GM18520 (cell line): ENCODE results near the gene ARPC4.

Experiments used
- ATAC-seq: cut with Tn5 transposase; IDR thresholded peaks from one replicate; pipeline ENCODE4 v1.9.1; 2021; ENCODE audit not compliant: unreplicated experiment

The ARPC4 gene

GRCh38 chr3:9791127-9791526 lies 1.8 kb upstream of the ARPC4 start:
- no peak for ATAC-seq

- ATAC-seq, result no peak
Measured at GRCh38 chr3:9791790-9792404, 985 bp upstream of the ARPC4 start.

GRCh38 chr3:9793161-9793781 lies 389 bp downstream of the ARPC4 start:
- ATAC-seq, result no peak

- ATAC-seq, result no peak
Measured at GRCh38 chr3:9794400-9794799, 1.5 kb downstream of the ARPC4 start.

GRCh38 chr3:9795207-9795606 lies 2.3 kb downstream of the ARPC4 start:
- no peak for ATAC-seq

GRCh38 chr3:9797196-9797945 lies 4.5 kb downstream of the ARPC4 start:
- ATAC-seq, result no peak

GRCh38 chr3:9800529-9800928 lies 7.6 kb downstream of the ARPC4 start:
- no peak for ATAC-seq

- no peak for ATAC-seq
Measured at GRCh38 chr3:9803494-9803893, 10.6 kb downstream of the ARPC4 start.

- ATAC-seq, result no peak
Measured at GRCh38 chr3:9804996-9805395, 12.1 kb downstream of the ARPC4 start.

- no peak for ATAC-seq
Measured at GRCh38 chr3:9806137-9806536, 13.3 kb downstream of the ARPC4 start.

GRCh38 chr3:9806688-9807589 lies 14.1 kb downstream of the ARPC4 start:
- no peak for ATAC-seq

GRCh38 chr3:9807981-9808344 lies 15.1 kb downstream of the ARPC4 start:
- ATAC-seq, result no peak

- ATAC-seq, result no peak
Measured at GRCh38 chr3:9808345-9809037, 15.6 kb downstream of the ARPC4 start.

GRCh38 chr3:9809239-9809614 lies 16.3 kb downstream of the ARPC4 start:
- no peak for ATAC-seq

- ATAC-seq, result peak; percentile 38
Measured at GRCh38 chr3:9809615-9810432, 16.9 kb downstream of the ARPC4 start, which contains the start of gene TTLL3. Gene TTLL3 (plus strand): TSS chr3:9810262. CDS start chr3:9810662, 400 bp downstream.

- ATAC-seq, result no peak
Measured at GRCh38 chr3:9810433-9810770, 17.5 kb downstream of the ARPC4 start.

GRCh38 chr3:9810846-9811245 lies 18.0 kb downstream of the ARPC4 start:
- no peak for ATAC-seq

- ATAC-seq, result no peak
Measured at GRCh38 chr3:9812870-9813483, 20.1 kb downstream of the ARPC4 start.

- no peak for ATAC-seq
Measured at GRCh38 chr3:9815986-9816385, 23.1 kb downstream of the ARPC4 start.

- no peak for ATAC-seq
Measured at GRCh38 chr3:9817436-9817835, 24.6 kb downstream of the ARPC4 start.
